ENCODE results near the gene CELF4.

The CELF4 gene

DNA sequence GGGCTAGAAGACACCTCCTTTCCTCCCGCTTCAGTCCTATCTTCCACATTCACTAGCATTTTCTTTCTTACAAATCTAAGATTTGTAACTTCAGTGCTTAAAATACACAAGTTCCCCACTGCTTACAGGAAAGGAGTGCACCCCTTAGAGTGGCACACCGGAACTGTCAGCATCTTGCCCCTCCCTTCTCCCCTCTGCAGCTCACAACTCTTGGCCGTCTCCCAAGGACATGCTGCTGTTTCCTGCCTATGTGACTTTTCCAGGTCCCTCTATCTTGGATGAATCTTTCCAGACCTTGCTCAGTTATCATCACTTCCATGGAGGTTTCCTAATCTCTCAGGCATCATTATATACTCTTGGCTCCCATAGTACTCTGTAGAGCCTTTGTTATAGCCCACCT lies 334.8 kb downstream of the CELF4 start:
- no peak overlapping the region for H3K4me3 ChIP-seq (ENCODE audit: control insufficient read depth, low read depth, low read length)
- no peak for DNase-seq (ENCODE audit: low read depth)
- TF ChIP-seq, protein P1, sequence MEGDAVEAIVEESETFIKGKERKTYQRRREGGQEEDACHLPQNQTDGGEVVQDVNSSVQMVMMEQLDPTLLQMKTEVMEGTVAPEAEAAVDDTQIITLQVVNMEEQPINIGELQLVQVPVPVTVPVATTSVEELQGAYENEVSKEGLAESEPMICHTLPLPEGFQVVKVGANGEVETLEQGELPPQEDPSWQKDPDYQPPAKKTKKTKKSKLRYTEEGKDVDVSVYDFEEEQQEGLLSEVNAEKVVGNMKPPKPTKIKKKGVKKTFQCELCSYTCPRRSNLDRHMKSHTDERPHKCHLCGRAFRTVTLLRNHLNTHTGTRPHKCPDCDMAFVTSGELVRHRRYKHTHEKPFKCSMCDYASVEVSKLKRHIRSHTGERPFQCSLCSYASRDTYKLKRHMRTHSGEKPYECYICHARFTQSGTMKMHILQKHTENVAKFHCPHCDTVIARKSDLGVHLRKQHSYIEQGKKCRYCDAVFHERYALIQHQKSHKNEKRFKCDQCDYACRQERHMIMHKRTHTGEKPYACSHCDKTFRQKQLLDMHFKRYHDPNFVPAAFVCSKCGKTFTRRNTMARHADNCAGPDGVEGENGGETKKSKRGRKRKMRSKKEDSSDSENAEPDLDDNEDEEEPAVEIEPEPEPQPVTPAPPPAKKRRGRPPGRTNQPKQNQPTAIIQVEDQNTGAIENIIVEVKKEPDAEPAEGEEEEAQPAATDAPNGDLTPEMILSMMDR (conservative IDR thresholded peaks at IDR 0.05; ENCODE audit: control insufficient read depth, insufficient read depth, low read depth, low read length) = no peak

DNA sequence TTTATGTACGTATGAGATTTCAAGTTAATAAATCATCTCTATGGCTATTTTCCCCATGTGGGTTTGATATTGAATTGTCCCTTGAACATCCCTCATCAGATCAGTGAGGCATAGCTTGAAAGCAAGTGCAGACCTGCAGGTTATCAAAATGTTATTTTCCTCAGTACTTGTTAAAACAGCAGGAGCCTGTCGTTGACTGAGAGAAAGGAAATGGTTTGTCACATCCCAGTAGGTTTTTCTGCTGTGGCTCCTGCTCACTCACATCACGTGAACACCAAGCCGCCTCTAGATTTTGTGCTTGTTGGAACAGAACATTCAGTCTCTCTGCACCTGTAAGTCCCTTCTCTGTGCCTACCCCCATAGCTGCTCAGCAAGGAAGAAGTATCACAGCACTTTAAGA lies 340.3 kb downstream of the CELF4 start:
- H3K4me3 ChIP-seq (ENCODE audit: control insufficient read depth, low read depth, low read length) = no peak overlapping the region
- DNase-seq (ENCODE audit: low read depth) = no peak
- TF ChIP-seq, protein P1 (conservative IDR thresholded peaks at IDR 0.05; ENCODE audit: control insufficient read depth, insufficient read depth, low read depth, low read length) = no peak

DNA sequence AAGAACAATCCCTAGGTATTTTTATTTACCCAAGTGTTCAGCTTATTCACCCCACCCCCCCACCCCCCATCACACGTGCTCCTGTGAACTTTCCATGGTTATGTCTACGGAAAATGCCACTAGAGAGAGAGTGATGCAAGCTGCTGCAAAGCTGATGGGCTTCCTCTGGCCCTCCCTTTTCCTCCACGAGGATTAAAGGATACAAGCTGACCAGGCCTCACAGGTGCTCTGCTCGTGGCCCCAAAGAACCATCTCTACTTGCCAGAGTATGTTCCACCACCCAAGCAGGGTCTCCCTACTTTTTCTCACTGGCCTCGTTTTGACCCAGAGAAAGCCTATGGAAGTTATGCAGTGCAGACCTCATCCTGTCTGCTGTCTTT lies 342.6 kb downstream of the CELF4 start:
- no peak for DNase-seq (ENCODE audit: low read depth)
- TF ChIP-seq, protein P1 (conservative IDR thresholded peaks at IDR 0.05; ENCODE audit: control insufficient read depth, insufficient read depth, low read depth, low read length) = no peak
- no peak overlapping the region for H3K4me3 ChIP-seq (ENCODE audit: control insufficient read depth, low read depth, low read length)

DNA sequence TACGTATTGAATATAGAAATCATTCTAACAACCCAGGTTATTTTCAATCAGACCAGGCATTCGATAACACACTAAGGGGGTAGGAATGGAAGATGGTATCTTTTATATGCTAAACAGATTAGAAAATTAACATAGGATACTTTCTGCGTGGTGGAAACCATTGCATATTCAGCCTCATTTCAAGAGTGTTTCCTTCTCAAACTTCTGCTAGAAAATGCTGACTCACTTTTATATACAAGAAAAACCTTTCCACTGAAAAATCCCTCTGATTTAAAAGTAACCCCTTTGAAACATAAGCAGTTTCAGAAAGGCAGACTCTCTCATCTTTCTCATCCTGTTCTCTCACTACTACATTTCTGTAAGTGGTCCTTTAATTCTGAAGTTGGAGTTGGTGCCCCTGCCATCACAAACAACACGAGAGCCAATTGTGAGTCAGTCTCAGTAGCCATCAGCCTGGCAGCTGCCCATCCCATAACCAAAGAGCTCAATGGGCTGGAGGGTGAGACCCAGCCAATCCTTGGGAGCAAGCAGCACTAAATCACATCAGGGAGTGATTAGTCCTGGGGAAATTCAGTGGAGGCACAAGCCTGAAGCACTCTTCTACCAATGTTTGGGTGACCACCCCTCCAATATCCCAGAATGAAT lies 343.1 kb downstream of the CELF4 start:
- no peak for DNase-seq (ENCODE audit: low read depth)
- TF ChIP-seq, protein P1 (conservative IDR thresholded peaks at IDR 0.05; ENCODE audit: control insufficient read depth, insufficient read depth, low read depth, low read length) = no peak
- no peak overlapping the region for H3K4me3 ChIP-seq (ENCODE audit: control insufficient read depth, low read depth, low read length)

DNA sequence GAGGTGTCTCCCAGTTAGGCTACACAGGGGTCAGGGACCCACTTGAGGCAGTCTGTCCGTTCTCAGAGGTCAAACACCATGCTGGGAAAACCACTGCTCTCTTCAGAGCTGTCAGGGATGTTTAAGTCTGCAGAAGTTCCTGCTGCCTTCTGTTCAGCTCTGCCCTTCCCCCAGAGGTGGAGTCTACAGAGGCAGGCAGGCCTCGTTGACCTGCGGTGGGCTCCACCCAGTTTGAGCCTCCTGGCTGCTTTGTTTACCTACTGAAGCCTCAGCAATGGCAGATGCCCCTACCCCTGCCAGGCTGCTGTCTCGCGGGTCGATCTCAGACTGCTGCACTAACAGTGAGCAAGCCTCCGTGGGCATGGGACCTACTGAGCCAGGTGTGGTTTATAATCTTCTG lies 346.3 kb downstream of the CELF4 start:
- DNase-seq (ENCODE audit: low read depth) = no peak
- H3K4me3 ChIP-seq (ENCODE audit: control insufficient read depth, low read depth, low read length) = no peak overlapping the region
- TF ChIP-seq, protein P1 (conservative IDR thresholded peaks at IDR 0.05; ENCODE audit: control insufficient read depth, insufficient read depth, low read depth, low read length) = no peak

DNA sequence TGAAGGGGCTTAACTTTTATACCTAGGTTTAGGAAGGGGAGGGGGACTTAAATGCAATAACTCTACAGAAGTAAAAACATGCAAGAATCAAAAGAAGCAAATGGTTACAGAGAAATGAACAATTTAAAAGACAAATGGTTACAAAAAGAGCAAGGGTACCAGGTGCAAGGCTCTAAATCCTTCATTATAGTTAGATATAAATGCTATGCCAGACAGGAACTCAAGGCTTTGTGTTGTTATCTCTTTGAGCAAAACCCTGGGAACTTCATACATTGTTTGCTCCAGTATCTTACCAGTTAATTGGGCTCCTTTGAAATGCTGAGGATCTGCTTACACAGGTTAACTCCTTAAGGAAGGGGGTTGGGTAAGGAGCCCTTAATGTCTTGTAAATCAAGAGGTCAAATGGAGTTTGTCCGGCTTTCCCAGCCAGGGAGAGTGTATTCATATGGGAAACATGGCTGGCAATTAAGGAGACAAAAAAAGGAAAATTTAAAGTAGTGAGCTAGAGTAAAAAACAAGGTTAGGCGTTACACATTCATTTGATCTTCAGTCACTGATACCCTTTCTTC lies 347.5 kb downstream of the CELF4 start:
- TF ChIP-seq, protein P1 (conservative IDR thresholded peaks at IDR 0.05; ENCODE audit: control insufficient read depth, insufficient read depth, low read depth, low read length) = no peak
- no peak overlapping the region for H3K4me3 ChIP-seq (ENCODE audit: control insufficient read depth, low read depth, low read length)
- no peak for DNase-seq (ENCODE audit: low read depth)

Data from fibroblast of mammary gland (primary cell).